OCI-LY7 (cell line): ENCODE data around the gene ANKS1B. TPM values are rescaled to one million over a fixed set of nuclear protein-coding genes. Genes with fewer than 3 reads are reported as not detected.

Experiments used
- BruUV-seq: library from RNA; stranded (reverse); fragments of 400-500 nt; replicated peaks from 2 replicates; lab custom pipeline; 2021; lab: Mats Ljungman, UMichigan
- CTCF ChIA-PET: fragments of 300-600 bp; sonication (Branson Sonifier 250); formaldehyde crosslinking; loops from one replicate; lab custom pipeline; 2022; ENCODE audit warnings: antibody characterized with exemption; ENCODE audit not compliant: unreplicated experiment; lab: Charles Lee
- POLR2A ChIA-PET: fragments of 300-600 bp; sonication (Branson Sonifier 250); formaldehyde crosslinking; loops from one replicate; lab custom pipeline; 2022; ENCODE audit warnings: antibody characterized with exemption; lab: Charles Lee
- DNase-seq: peaks from one replicate; pipeline ENCODE4 v3.0.0-alpha.2; 2015; ENCODE audit warnings: low spot score
- H2AFZ ChIP-seq: fragments of 200-600 bp; sonication (generic), shearing (Covaris generic); 2 replicates; pipeline ENCODE4 v1.6.1; 2014; ENCODE audit warnings: mild to moderate bottlenecking, antibody characterized with exemption, low read length, moderate library complexity
- H3K27ac ChIP-seq: fragments of 200-600 bp; sonication (generic); 2 replicates; pipeline ENCODE4 v1.5.1; 2014; ENCODE audit warnings: mixed run types, low read depth, mild to moderate bottlenecking, moderate library complexity, low read length, inconsistent platforms; ENCODE audit not compliant: poor library complexity, severe bottlenecking
- H3K36me3 ChIP-seq: fragments of 200-600 bp; sonication (generic); 2 replicates; pipeline ENCODE4 v1.6.1; 2014; ENCODE audit warnings: mild to moderate bottlenecking, antibody characterized with exemption, low read length, moderate library complexity, mixed read lengths; ENCODE audit not compliant: insufficient read depth
- H3K4me1 ChIP-seq: fragments of 200-600 bp; sonication (generic); 2 replicates; pipeline ENCODE4 v1.5.1; 2014; ENCODE audit warnings: mild to moderate bottlenecking, low read length; ENCODE audit not compliant: insufficient read depth, poor library complexity, severe bottlenecking
- H3K4me2 ChIP-seq: fragments of 200-600 bp; sonication (generic); 2 replicates; pipeline ENCODE4 v1.6.1; 2014; ENCODE audit warnings: mild to moderate bottlenecking, low read length
- H3K4me3 ChIP-seq: fragments of 200-600 bp; sonication (generic); 2 replicates; pipeline ENCODE4 v1.5.1; 2014; ENCODE audit warnings: mild to moderate bottlenecking, low read depth, low read length; ENCODE audit not compliant: poor library complexity, severe bottlenecking
- H3K79me2 ChIP-seq: fragments of 200-600 bp; sonication (generic); 2 replicates; pipeline ENCODE4 v1.6.1; 2016; ENCODE audit warnings: low read depth, mild to moderate bottlenecking, low read length, moderate library complexity, mixed read lengths; ENCODE audit not compliant: insufficient read depth
- H3K9me2 ChIP-seq: fragments of 200-600 bp; sonication (generic); 2 replicates; pipeline ENCODE4 v1.6.1; 2016; ENCODE audit warnings: mild to moderate bottlenecking, low read length, mixed read lengths; ENCODE audit not compliant: insufficient read depth
- H3K9me3 ChIP-seq: fragments of 200-600 bp; sonication (generic); 2 replicates; pipeline ENCODE4 v1.6.1; 2014; ENCODE audit warnings: mild to moderate bottlenecking, mixed run types, low read length, mixed read lengths
- H4K20me1 ChIP-seq: fragments of 200-600 bp; sonication (generic); 2 replicates; pipeline ENCODE4 v1.6.1; 2014; ENCODE audit warnings: mild to moderate bottlenecking, antibody characterized with exemption, low read length, moderate library complexity, mixed read lengths; ENCODE audit not compliant: insufficient read depth
- EZH2phosphoT487 ChIP-seq: fragments of 200-600 bp; sonication (generic); IDR thresholded peaks from 2 replicates; pipeline ENCODE4 v1.6.1; 2018; ENCODE audit warnings: low read depth, borderline replicate concordance, mild to moderate bottlenecking, mixed run types, antibody characterized with exemption, low read length, moderate library complexity, mixed read lengths
- intact Hi-C: fragments of 100-400 bp; cut with micrococcal nuclease; formaldehyde crosslinking; loops from one replicate; pipeline ENCODE4 v1.10.0; 2022; ENCODE audit not compliant: unreplicated experiment
- total RNA-seq, 2 experiments: library from RNA; depleted of rRNA in 1 of 2; stranded (reverse); fragments of >200 nt in 1 of 2; shearing (Covaris generic) in 1 of 2; gene quantifications; 2 replicates each; pipeline ENCODE4 v1.2.3, GENCODE V29; 2014 to 2022
- TF ChIP-seq, protein P1 (sequence below): fragments of 200-600 bp; sonication (generic); conservative IDR thresholded peaks from 2 replicates; pipeline ENCODE4 v1.5.1; 2014; ENCODE audit warnings: mild to moderate bottlenecking, antibody characterized with exemption, low read length, moderate library complexity, mixed read lengths

Gene ANKS1B
- total RNA-seq, 2 experiments from 2014 or later = 2.9 to 6.0 TPM

DNA sequence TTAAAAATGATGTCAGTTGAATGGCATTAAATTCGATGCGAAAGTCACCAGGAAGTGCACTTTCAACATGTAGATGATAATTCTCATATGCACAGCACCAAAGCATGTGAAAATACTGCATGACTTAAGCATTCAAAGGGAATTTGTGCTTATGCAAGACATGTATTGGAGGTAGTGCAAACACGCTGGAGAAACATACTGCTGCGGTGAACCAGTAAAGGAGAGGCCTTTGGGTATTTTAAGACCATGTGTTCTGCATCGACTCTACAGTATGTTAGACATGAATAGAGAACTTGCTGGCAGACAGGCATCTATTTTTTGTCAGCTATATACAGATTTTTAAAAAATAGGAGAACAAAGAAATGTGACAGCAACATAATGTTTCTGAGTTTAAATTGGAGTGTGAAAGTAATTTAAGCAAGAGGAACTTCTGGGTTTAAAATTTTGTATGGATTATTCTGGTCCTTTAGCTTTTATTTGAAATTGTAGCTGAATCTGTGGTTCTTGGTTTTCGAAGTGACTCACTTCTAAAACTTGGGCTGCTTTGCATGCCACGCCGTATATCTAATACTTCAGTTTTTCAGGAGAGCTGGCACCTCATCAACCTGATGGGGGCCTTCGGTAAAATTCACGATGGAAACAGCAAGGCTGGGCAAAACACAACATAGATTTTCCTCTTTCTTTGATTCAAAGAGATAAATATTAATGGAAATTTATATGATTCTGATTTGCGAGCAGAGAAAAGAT, 930.9 kb downstream of the ANKS1B start:
- Histone ChIP-seq H2AFZ (no peak overlapping the region), H3K36me3 (no peaks in the 10 kb centered on the region), H3K4me2 (no peak overlapping the region), H3K9me3 (peaks cover under 1% of the 10 kb centered on the region; the same call in 1 of the 2 replicates), H3K79me2 (no peaks in the 10 kb centered on the region), H3K9me2 (no peaks in the 10 kb centered on the region), H3K4me3 (no peak overlapping the region), H3K27ac (no peak overlapping the region), H3K4me1 (no peaks in the 10 kb centered on the region), H4K20me1 (no peaks in the 10 kb centered on the region)
- no TSS peak for BruUV-seq
- ChIA-PET POLR2A (interaction anchor here (0.6 to 2.0 kb wide), 4 partner anchors 11 to 1014 kb away, joined by 3 to 7 read pairs (median 4); no protein-coding TSS in a partner anchor), CTCF (no interaction called here)
- intact Hi-C loops = no loop called here
- no peak for DNase-seq
- TF ChIP-seq, protein P1, sequence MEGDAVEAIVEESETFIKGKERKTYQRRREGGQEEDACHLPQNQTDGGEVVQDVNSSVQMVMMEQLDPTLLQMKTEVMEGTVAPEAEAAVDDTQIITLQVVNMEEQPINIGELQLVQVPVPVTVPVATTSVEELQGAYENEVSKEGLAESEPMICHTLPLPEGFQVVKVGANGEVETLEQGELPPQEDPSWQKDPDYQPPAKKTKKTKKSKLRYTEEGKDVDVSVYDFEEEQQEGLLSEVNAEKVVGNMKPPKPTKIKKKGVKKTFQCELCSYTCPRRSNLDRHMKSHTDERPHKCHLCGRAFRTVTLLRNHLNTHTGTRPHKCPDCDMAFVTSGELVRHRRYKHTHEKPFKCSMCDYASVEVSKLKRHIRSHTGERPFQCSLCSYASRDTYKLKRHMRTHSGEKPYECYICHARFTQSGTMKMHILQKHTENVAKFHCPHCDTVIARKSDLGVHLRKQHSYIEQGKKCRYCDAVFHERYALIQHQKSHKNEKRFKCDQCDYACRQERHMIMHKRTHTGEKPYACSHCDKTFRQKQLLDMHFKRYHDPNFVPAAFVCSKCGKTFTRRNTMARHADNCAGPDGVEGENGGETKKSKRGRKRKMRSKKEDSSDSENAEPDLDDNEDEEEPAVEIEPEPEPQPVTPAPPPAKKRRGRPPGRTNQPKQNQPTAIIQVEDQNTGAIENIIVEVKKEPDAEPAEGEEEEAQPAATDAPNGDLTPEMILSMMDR = no peak
- no peak for TF ChIP-seq EZH2phosphoT487

DNA sequence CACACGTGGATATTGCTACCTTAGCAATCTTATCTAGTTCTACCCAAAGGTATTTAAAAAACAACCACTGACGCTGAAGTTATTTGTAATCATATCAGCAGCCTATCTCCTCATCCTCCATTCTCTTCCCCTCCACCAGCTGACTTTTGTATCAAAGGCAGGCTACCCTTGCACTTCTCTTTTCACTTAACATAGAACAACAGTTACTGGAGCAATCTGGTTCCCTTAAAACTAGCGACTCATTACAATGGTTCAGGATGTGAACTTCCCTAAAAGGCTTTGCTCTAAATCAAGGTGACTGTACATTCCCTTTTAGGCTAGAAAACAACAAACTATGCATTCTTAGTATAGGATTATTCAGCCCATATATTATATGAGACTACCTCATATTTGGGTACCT, 935.0 kb downstream of the ANKS1B start:
- Histone ChIP-seq H3K79me2 (no peaks in the 10 kb centered on the region), H2AFZ (peak overlapping the region; percentile 8; the same call in 1 of the 2 replicates), H3K4me2 (no peak overlapping the region), H3K9me2 (no peaks in the 10 kb centered on the region), H3K9me3 (peaks cover 22% of the 10 kb centered on the region; the same call in 1 of the 2 replicates), H3K4me1 (no peaks in the 10 kb centered on the region), H3K36me3 (peaks cover 11% of the 10 kb centered on the region; the same call in 1 of the 2 replicates), H3K27ac (no peak overlapping the region), H3K4me3 (no peak overlapping the region), H4K20me1 (no peaks in the 10 kb centered on the region)
- intact Hi-C loops = loop anchor here (10.0 kb wide), 1 partner anchor 205 kb away; no protein-coding TSS in a partner anchor
- POLR2A ChIA-PET = interaction anchor here (0.5 to 0.7 kb wide), 4 partner anchors 56 to 1419 kb away, joined by 3 read pairs; no protein-coding TSS in a partner anchor
- TF ChIP-seq EZH2phosphoT487 = no peak
- TF ChIP-seq, protein P1 = no peak
- CTCF ChIA-PET = no interaction called here
- no TSS peak for BruUV-seq
- DNase-seq = no peak
